Upper lobe of left lung (tissue), 4 donors: ENCODE results near the gene COX4I2.

Experiments used
- EP300 ChIP-seq, 4 donors: sonication (generic); formaldehyde crosslinking; IDR thresholded peaks; one replicate each; pipeline ENCODE4 v1.5.1; 2017; ENCODE audit warnings: antibody characterized with exemption in 4 of 4, control low read depth in 2 of 4
- POLR2A ChIP-seq, 4 donors: fragments of 450-650 bp; IDR thresholded peaks; one replicate each; pipeline ENCODE4 v1.5.1; 2016 to 2017; ENCODE audit warnings: antibody characterized with exemption in 4 of 4, mild to moderate bottlenecking in 2 of 4
- TF ChIP-seq, protein P1 (sequence below), 6 experiments: fragments of 450-650 bp in 4 of 6; fragments of 200-600 bp in 2 of 6; sonication (generic) in 2 of 6; IDR thresholded peaks; one replicate each; pipeline ENCODE4 v1.5.1; 2016 to 2019; ENCODE audit warnings: antibody characterized with exemption in 6 of 6

DNA sequence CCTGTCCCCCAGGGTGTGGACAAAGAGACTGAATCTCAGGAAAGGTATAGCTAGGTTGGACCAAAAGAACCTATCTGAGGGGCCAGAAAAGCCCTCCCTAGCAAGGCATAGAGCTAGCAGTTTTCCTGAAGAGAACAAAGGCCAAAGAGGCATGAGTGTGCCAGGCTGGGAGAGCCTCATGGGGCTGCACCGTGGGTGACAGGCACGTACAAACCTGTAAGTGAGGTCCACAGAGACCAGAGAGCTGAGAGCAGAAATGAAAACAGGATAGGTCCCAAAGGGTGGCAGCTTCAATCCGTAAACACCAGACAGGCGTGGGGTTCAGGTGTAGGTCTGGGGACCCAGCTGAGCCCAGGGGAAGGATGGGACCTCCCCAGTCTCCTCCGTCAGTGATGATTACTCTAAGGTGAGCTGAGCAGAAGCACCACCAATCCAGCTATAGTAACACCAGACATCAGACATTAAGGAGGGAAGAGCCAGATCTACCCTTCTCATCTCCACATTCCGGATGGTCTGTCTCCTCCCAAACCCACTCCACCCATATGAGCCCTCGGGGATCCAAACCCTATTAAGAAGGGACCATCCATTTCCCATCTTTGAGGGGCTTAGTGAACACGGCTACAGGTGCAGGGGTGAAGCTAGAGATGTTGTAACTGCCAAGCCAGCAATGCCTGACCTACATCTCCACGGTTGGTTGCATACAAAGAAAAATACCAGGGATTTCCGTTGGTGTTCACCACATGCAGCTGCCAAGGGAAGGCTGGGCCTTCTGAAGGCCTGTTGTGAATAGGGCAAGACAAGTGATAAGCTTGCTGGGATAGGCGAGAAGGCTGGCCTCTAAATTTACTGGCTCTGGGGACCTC is 46.7 kb downstream of the COX4I2 start:
- TF ChIP-seq, protein P1, sequence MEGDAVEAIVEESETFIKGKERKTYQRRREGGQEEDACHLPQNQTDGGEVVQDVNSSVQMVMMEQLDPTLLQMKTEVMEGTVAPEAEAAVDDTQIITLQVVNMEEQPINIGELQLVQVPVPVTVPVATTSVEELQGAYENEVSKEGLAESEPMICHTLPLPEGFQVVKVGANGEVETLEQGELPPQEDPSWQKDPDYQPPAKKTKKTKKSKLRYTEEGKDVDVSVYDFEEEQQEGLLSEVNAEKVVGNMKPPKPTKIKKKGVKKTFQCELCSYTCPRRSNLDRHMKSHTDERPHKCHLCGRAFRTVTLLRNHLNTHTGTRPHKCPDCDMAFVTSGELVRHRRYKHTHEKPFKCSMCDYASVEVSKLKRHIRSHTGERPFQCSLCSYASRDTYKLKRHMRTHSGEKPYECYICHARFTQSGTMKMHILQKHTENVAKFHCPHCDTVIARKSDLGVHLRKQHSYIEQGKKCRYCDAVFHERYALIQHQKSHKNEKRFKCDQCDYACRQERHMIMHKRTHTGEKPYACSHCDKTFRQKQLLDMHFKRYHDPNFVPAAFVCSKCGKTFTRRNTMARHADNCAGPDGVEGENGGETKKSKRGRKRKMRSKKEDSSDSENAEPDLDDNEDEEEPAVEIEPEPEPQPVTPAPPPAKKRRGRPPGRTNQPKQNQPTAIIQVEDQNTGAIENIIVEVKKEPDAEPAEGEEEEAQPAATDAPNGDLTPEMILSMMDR (IDR thresholded peaks at IDR 0.05), result no peak
- TF ChIP-seq EP300 (IDR thresholded peaks at IDR 0.05), result no peak
- no peak for TF ChIP-seq POLR2A (IDR thresholded peaks at IDR 0.05)
